Brain microvascular endothelial cell (primary cell): ENCODE results near the gene EMC9.

Experiments used
- DNase-seq: peaks from one replicate; pipeline ENCODE4 v3.0.0-alpha.2; 2020
- H3K27ac ChIP-seq: fragments of 250-450 bp; sonication (Bioruptor Pico); 2 replicates; pipeline ENCODE4 v1.5.1; 2020; ENCODE audit warnings: mild to moderate bottlenecking, moderate library complexity
- H3K27me3 ChIP-seq: fragments of 250-450 bp; sonication (Bioruptor Pico); replicated peaks from 2 replicates; pipeline ENCODE4 v1.5.1; 2020; ENCODE audit warnings: mild to moderate bottlenecking
- H3K36me3 ChIP-seq: fragments of 250-450 bp; sonication (Bioruptor Pico); replicated peaks from 2 replicates; pipeline ENCODE4 v1.5.1; 2020; ENCODE audit warnings: mild to moderate bottlenecking
- H3K4me3 ChIP-seq: 2 replicates; pipeline ENCODE4 v1.5.1; 2011; ENCODE audit warnings: low read depth, mild to moderate bottlenecking, control low read depth, low read length, moderate library complexity
- CTCF ChIP-seq: IDR thresholded peaks from 2 replicates; pipeline ENCODE4 v1.5.1; 2011; ENCODE audit warnings: low read depth, mild to moderate bottlenecking, moderate library complexity, low read length, control low read depth, inconsistent platforms; ENCODE audit errors: missing control alignments
- in situ Hi-C: cut with HindIII; loops from 2 replicates; pipeline ENCODE4 v1.10.0; 2017; ENCODE audit warnings: low sequenced_read_pairs, low pct_ligation_motif_present

The EMC9 gene

DNA sequence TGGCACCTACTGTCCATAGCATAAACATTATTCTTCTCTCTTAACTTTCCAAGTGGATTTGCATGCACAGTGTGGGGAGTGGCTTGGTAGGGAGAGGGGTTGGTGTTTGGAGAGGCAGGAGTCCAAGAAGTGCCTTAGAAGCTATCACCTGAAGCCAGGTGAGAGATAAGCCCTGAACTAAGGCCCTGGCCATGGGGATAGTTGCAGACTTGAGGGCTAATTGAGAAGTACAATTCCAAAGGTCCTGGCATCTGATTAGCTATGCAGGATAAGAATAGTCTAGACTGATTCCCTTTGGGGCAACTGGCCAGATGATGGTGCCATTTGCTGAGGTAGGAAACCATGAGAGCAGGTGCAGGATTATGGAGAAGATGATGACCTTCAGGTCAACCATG, 49.3 kb downstream of the EMC9 start:
- Histone ChIP-seq H3K27me3 (no peaks in the 10 kb centered on the region), H3K27ac (no peak overlapping the region), H3K4me3 (no peak overlapping the region), H3K36me3 (no peaks in the 10 kb centered on the region)
- in situ Hi-C loops = no loop called here
- DNase-seq = no peak
- TF ChIP-seq CTCF = no peak

DNA sequence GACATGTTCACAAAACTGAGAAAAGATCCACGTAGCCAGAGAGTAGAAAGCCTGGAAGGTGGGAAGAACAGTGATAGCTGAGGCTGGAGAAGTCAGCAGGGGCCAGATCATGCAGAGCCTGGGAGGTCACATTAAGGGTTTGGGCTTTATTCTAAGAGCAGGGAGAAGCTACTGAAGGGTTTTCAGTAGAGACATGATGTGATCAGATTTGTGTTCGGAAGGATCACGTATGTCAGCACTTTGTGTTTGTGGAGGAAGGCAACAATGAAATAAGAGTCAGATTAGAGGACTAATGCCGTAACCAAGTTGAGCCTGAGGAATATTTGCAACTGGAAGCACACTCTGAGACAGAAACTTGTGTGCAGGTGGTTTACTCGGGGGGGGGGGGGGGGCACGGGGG, 51.5 kb downstream of the EMC9 start:
- H3K27me3 ChIP-seq = no peaks in the 10 kb centered on the region
- H3K4me3 ChIP-seq = no peak overlapping the region
- H3K27ac ChIP-seq = no peak overlapping the region
- in situ Hi-C loops = no loop called here
- TF ChIP-seq CTCF = no peak
- DNase-seq = no peak
- H3K36me3 ChIP-seq = no peaks in the 10 kb centered on the region
